Measurements from ENCODE around the gene PIBF1. TPM values are rescaled to one million over a fixed set of nuclear protein-coding genes. Genes with fewer than 3 reads are reported as not detected.
A peak's percentile ranks its signal among the peaks of the same experiment; 100 is the strongest.

PIBF1 gene
- total RNA-seq, 1 experiment from 2014 or later = 12.9 TPM

DNA sequence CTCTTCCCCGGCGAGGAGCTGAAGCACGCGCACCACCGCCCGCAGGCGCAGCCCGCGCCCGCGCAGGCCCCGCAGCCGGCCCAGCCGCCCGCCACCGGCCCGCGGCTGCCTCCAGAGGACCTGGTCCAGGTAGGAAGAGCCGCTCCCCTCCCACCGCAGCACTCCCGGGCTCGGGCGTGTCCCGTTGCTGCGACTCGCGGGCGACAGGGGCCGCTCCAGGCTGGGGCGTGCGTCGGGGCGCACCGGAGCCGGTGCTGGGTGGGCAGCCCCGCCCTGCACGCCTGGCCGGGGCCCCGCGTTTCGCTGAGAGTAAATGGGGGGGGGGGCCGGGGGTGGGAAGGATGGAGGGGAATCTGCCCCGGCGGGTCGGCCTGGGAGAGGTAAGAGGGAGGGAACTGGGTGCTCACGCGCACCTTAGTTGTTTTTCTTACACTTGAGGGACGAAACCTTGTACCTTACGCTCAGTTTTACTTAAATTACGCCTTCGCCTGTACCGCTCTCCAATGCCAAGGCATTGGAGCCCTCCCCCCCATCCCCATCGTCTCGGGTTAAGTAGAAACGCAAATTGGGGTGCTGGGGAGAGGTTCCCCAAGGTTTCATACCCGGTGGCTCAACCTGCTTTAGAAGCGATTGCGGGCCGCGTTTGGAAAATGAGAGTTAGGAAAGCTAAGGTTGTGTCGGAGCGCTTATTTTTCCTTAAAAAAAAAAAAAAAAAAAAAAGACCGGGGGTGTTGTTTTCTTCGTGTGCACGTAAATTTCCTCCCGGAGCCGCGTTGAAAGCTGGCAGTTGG, 277.7 kb downstream of the PIBF1 start:
- Mint-ChIP-seq H3K9me3 (no peaks in the 10 kb centered on the region), H3K4me3 (peak overlapping the region; percentile 81), H3K27ac (no peak overlapping the region), H3K4me1 (peaks cover 67% of the 10 kb centered on the region), H3K27me3 (ENCODE audit: low read depth) (peaks cover 75% of the 10 kb centered on the region), H3K36me3 (no peaks in the 10 kb centered on the region)
- ATAC-seq (peak; percentile 62), DNase-seq (ENCODE audit: low spot score) (peak; percentile 78)
- POLR2A ChIA-PET = interaction anchor here (1.7 kb wide), 1 partner anchor 16 kb away, joined by 6 read pairs; no protein-coding TSS in a partner anchor
- CTCF ChIA-PET = interaction anchor here (0.6 to 1.3 kb wide), 4 partner anchors 16 to 447 kb away, joined by 4 to 5 read pairs (median 4); no protein-coding TSS in a partner anchor
- TF ChIP-seq, protein P1, sequence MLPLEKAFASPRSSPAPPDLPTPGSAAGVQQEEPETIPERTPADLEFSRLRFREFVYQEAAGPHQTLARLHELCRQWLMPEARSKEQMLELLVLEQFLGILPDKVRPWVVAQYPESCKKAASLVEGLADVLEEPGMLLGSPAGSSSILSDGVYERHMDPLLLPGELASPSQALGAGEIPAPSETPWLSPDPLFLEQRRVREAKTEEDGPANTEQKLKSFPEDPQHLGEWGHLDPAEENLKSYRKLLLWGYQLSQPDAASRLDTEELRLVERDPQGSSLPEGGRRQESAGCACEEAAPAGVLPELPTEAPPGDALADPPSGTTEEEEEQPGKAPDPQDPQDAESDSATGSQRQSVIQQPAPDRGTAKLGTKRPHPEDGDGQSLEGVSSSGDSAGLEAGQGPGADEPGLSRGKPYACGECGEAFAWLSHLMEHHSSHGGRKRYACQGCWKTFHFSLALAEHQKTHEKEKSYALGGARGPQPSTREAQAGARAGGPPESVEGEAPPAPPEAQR (CRISPR knock-in tag; IDR thresholded peaks at IDR 0.05) = no peak
- TF ChIP-seq, protein P2, sequence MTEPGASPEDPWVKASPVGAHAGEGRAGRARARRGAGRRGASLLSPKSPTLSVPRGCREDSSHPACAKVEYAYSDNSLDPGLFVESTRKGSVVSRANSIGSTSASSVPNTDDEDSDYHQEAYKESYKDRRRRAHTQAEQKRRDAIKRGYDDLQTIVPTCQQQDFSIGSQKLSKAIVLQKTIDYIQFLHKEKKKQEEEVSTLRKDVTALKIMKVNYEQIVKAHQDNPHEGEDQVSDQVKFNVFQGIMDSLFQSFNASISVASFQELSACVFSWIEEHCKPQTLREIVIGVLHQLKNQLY (CRISPR knock-in tag; IDR thresholded peaks at IDR 0.05) = no peak
- no peak for TF ChIP-seq AR (CRISPR knock-in tag; IDR thresholded peaks at IDR 0.05)
- TF ChIP-seq ZBTB43 (CRISPR knock-in tag; IDR thresholded peaks at IDR 0.05) = no peak
- TF ChIP-seq FOXJ3 (CRISPR knock-in tag; IDR thresholded peaks at IDR 0.05; ENCODE audit: borderline replicate concordance) = no peak
- no peak for TF ChIP-seq ZNF671 (CRISPR knock-in tag; IDR thresholded peaks at IDR 0.05)
- TF ChIP-seq, protein P3, sequence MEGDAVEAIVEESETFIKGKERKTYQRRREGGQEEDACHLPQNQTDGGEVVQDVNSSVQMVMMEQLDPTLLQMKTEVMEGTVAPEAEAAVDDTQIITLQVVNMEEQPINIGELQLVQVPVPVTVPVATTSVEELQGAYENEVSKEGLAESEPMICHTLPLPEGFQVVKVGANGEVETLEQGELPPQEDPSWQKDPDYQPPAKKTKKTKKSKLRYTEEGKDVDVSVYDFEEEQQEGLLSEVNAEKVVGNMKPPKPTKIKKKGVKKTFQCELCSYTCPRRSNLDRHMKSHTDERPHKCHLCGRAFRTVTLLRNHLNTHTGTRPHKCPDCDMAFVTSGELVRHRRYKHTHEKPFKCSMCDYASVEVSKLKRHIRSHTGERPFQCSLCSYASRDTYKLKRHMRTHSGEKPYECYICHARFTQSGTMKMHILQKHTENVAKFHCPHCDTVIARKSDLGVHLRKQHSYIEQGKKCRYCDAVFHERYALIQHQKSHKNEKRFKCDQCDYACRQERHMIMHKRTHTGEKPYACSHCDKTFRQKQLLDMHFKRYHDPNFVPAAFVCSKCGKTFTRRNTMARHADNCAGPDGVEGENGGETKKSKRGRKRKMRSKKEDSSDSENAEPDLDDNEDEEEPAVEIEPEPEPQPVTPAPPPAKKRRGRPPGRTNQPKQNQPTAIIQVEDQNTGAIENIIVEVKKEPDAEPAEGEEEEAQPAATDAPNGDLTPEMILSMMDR (IDR thresholded peaks at IDR 0.05) = no peak
- TF ChIP-seq JUN (CRISPR knock-in tag; IDR thresholded peaks at IDR 0.05) = no peak
- no peak for TF ChIP-seq USF1 (CRISPR knock-in tag; IDR thresholded peaks at IDR 0.05)
- TF ChIP-seq, protein P4, sequence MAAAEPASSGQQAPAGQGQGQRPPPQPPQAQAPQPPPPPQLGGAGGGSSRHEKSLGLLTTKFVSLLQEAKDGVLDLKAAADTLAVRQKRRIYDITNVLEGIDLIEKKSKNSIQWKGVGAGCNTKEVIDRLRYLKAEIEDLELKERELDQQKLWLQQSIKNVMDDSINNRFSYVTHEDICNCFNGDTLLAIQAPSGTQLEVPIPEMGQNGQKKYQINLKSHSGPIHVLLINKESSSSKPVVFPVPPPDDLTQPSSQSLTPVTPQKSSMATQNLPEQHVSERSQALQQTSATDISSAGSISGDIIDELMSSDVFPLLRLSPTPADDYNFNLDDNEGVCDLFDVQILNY (CRISPR knock-in tag; IDR thresholded peaks at IDR 0.05) = no peak

- Mint-ChIP-seq H3K27me3 (ENCODE audit: low read depth) (peaks cover 83% of the 10 kb centered on the region), H3K9me3 (no peaks in the 10 kb centered on the region), H3K27ac (no peak overlapping the region), H3K4me3 (peak overlapping the region; percentile 81), H3K4me1 (peaks cover 66% of the 10 kb centered on the region), H3K36me3 (no peaks in the 10 kb centered on the region)
- CTCF ChIA-PET = interaction anchor here (0.6 to 1.0 kb wide), 2 partner anchors 14 to 446 kb away, joined by 3 to 5 read pairs; no protein-coding TSS in a partner anchor
- POLR2A ChIA-PET = interaction anchor here (1.7 kb wide), 1 partner anchor 15 kb away, joined by 6 read pairs; no protein-coding TSS in a partner anchor
- DNase-seq (ENCODE audit: low spot score) (no peak), ATAC-seq (no peak)
- TF ChIP-seq MXD4 (CRISPR knock-in tag; IDR thresholded peaks at IDR 0.05; ENCODE audit: borderline replicate concordance) (no peak), ZNF423 (CRISPR knock-in tag; IDR thresholded peaks at IDR 0.05) (no peak), RELA (CRISPR knock-in tag; IDR thresholded peaks at IDR 0.05; ENCODE audit: borderline replicate concordance) (no peak)
- TF ChIP-seq, protein P5, sequence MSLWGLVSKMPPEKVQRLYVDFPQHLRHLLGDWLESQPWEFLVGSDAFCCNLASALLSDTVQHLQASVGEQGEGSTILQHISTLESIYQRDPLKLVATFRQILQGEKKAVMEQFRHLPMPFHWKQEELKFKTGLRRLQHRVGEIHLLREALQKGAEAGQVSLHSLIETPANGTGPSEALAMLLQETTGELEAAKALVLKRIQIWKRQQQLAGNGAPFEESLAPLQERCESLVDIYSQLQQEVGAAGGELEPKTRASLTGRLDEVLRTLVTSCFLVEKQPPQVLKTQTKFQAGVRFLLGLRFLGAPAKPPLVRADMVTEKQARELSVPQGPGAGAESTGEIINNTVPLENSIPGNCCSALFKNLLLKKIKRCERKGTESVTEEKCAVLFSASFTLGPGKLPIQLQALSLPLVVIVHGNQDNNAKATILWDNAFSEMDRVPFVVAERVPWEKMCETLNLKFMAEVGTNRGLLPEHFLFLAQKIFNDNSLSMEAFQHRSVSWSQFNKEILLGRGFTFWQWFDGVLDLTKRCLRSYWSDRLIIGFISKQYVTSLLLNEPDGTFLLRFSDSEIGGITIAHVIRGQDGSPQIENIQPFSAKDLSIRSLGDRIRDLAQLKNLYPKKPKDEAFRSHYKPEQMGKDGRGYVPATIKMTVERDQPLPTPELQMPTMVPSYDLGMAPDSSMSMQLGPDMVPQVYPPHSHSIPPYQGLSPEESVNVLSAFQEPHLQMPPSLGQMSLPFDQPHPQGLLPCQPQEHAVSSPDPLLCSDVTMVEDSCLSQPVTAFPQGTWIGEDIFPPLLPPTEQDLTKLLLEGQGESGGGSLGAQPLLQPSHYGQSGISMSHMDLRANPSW (CRISPR knock-in tag; conservative IDR thresholded peaks at IDR 0.05; ENCODE audit: low read depth) = no peak
- TF ChIP-seq, protein P6, sequence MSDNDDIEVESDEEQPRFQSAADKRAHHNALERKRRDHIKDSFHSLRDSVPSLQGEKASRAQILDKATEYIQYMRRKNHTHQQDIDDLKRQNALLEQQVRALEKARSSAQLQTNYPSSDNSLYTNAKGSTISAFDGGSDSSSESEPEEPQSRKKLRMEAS (CRISPR knock-in tag; IDR thresholded peaks at IDR 0.05) = no peak
Observed at GRCh38 chr13:73060251-73061160, 278.6 kb downstream of the PIBF1 start.

Data from WTC11 (cell line).